PC-3 (cell line): ENCODE data around the gene TSPAN11. TPM values are rescaled to one million over a fixed set of nuclear protein-coding genes. Genes with fewer than 3 reads are reported as not detected.

Source experiments
- ATAC-seq: fragments of 200-7000 bp; cut with Tn5 transposase; 2 replicates; pipeline ENCODE4 v1.9.1; 2020; ENCODE audit warnings: mild to moderate bottlenecking, moderate library complexity
- BruUV-seq: library from RNA; stranded (reverse); fragments of 400-500 nt; replicated peaks from 2 replicates; lab custom pipeline; 2021; lab: Mats Ljungman, UMichigan
- CTCF ChIA-PET: fragments of 300-600 bp; sonication (Branson Sonifier 250); formaldehyde crosslinking; loops from one replicate; lab custom pipeline; 2022; ENCODE audit warnings: antibody characterized with exemption; lab: Charles Lee
- POLR2A ChIA-PET: fragments of 300-600 bp; sonication (Branson Sonifier 250); formaldehyde crosslinking; loops from one replicate; lab custom pipeline; 2022; ENCODE audit warnings: antibody characterized with exemption; ENCODE audit not compliant: unreplicated experiment; lab: Charles Lee
- DNase-seq: peaks from one replicate; pipeline ENCODE4 v3.0.0-alpha.2; 2015
- H2AFZ ChIP-seq: fragments of 300-600 bp; sonication (generic); 2 replicates; pipeline ENCODE4 v1.6.0; 2016; ENCODE audit warnings: antibody characterized with exemption, low read length
- H3F3A ChIP-seq: fragments of 300-600 bp; sonication (generic); one replicate; pipeline ENCODE4 v1.6.0; 2017; ENCODE audit warnings: antibody characterized with exemption, low read length, control low read depth, mild to moderate bottlenecking; ENCODE audit not compliant: unreplicated experiment
- H3K27ac ChIP-seq: fragments of 300-600 bp; sonication (generic); 2 replicates; pipeline ENCODE4 v1.5.1; 2016; ENCODE audit warnings: mild to moderate bottlenecking, low read length
- H3K27me3 ChIP-seq: fragments of 300-600 bp; sonication (generic); 2 replicates; pipeline ENCODE4 v1.6.1; 2016; ENCODE audit warnings: low read length, mixed read lengths
- H3K36me3 ChIP-seq: fragments of 300-600 bp; sonication (generic); 2 replicates; pipeline ENCODE4 v1.6.1; 2016; ENCODE audit warnings: low read depth, mixed run types, low read length, mixed read lengths
- H3K4me1 ChIP-seq: fragments of 300-600 bp; sonication (generic); 2 replicates; pipeline ENCODE4 v1.5.1; 2016; ENCODE audit warnings: low read length; ENCODE audit not compliant: insufficient read depth
- H3K4me2 ChIP-seq: fragments of 300-600 bp; sonication (generic); 2 replicates; pipeline ENCODE4 v1.6.0; 2016; ENCODE audit warnings: low read length
- H3K4me3 ChIP-seq: fragments of 300-600 bp; sonication (generic); 2 replicates; pipeline ENCODE4 v1.5.1; 2016; ENCODE audit warnings: mild to moderate bottlenecking, low read length, mixed read lengths
- H3K79me2 ChIP-seq: fragments of 300-600 bp; sonication (generic); 2 replicates; pipeline ENCODE4 v1.6.1; 2017; ENCODE audit warnings: low read length, mixed read lengths
- H3K9ac ChIP-seq: fragments of 300-600 bp; sonication (generic); 2 replicates; pipeline ENCODE4 v1.6.0; 2016; ENCODE audit warnings: mild to moderate bottlenecking, low read length
- H3K9me2 ChIP-seq: fragments of 300-600 bp; sonication (generic); replicated peaks from 2 replicates; pipeline ENCODE4 v1.6.1; 2016; ENCODE audit warnings: mixed run types, low read length, mixed read lengths
- H3K9me3 ChIP-seq: fragments of 300-600 bp; sonication (generic); 2 replicates; pipeline ENCODE4 v1.6.1; 2016; ENCODE audit warnings: low read length, mixed read lengths
- H4K20me1 ChIP-seq: fragments of 300-600 bp; sonication (generic); 2 replicates; pipeline ENCODE4 v1.6.1; 2016; ENCODE audit warnings: low read length, mixed read lengths
- EZH2 ChIP-seq: fragments of 300-600 bp; sonication (generic); IDR thresholded peaks from one replicate; pipeline ENCODE4 v1.6.1; 2017; ENCODE audit warnings: antibody characterized with exemption, mild to moderate bottlenecking, low read length; ENCODE audit not compliant: unreplicated experiment
- EZH2phosphoT487 ChIP-seq: fragments of 300-600 bp; sonication (generic); IDR thresholded peaks from 2 replicates; pipeline ENCODE4 v1.6.1; 2018; ENCODE audit warnings: mild to moderate bottlenecking, antibody characterized with exemption, low read length, borderline replicate concordance
- intact Hi-C: fragments of 100-400 bp; cut with micrococcal nuclease; formaldehyde crosslinking; loops from 2 replicates; pipeline ENCODE4 v1.9.0; 2023
- total RNA-seq: library from RNA; depleted of rRNA; stranded (reverse); fragments of >200 nt; gene quantifications from 2 replicates; pipeline ENCODE4 v1.2.3, GENCODE V29; 2014
- TF ChIP-seq, protein P1 (sequence below): fragments of 300-600 bp; sonication (generic); conservative IDR thresholded peaks from 2 replicates; pipeline ENCODE4 v1.5.1; 2017; ENCODE audit warnings: antibody characterized with exemption, low read depth, mild to moderate bottlenecking, low read length

The TSPAN11 gene
- total RNA-seq, 1 experiment from 2014 or later: not detected

GRCh38 chr12:31021181-31021580 is 94.6 kb downstream of the TSPAN11 start:
- DNase-seq (no peak), ATAC-seq (no peak)
- Histone ChIP-seq H3F3A (no peaks in the 10 kb centered on the region), H2AFZ (no peak overlapping the region), H3K9me3 (no peaks in the 10 kb centered on the region), H3K9ac (0 out of 2 replicates have a peak overlapping the region, but pooled peaks have one; percentile 0), H3K9me2 (no peaks in the 10 kb centered on the region), H3K4me1 (peaks cover 34% of the 10 kb centered on the region), H3K27ac (peak overlapping the region; percentile 89), H3K36me3 (0 out of 2 replicates have a peak, but pooled peaks cover 3% of the 10 kb centered on the region), H3K4me3 (no peak overlapping the region), H3K27me3 (no peaks in the 10 kb centered on the region), H4K20me1 (no peaks in the 10 kb centered on the region), H3K79me2 (no peaks in the 10 kb centered on the region), H3K4me2 (no peak overlapping the region)
- ChIA-PET CTCF (no interaction called here), POLR2A (interaction anchor here (0.8 kb wide), 1 partner anchor 15 kb away, joined by 4 read pairs; no protein-coding TSS in a partner anchor)
- TF ChIP-seq EZH2phosphoT487 (no peak), EZH2 (no peak)
- TF ChIP-seq, protein P1, sequence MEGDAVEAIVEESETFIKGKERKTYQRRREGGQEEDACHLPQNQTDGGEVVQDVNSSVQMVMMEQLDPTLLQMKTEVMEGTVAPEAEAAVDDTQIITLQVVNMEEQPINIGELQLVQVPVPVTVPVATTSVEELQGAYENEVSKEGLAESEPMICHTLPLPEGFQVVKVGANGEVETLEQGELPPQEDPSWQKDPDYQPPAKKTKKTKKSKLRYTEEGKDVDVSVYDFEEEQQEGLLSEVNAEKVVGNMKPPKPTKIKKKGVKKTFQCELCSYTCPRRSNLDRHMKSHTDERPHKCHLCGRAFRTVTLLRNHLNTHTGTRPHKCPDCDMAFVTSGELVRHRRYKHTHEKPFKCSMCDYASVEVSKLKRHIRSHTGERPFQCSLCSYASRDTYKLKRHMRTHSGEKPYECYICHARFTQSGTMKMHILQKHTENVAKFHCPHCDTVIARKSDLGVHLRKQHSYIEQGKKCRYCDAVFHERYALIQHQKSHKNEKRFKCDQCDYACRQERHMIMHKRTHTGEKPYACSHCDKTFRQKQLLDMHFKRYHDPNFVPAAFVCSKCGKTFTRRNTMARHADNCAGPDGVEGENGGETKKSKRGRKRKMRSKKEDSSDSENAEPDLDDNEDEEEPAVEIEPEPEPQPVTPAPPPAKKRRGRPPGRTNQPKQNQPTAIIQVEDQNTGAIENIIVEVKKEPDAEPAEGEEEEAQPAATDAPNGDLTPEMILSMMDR: no peak
- BruUV-seq: no TSS peak
- intact Hi-C loops: no loop called here

DNA sequence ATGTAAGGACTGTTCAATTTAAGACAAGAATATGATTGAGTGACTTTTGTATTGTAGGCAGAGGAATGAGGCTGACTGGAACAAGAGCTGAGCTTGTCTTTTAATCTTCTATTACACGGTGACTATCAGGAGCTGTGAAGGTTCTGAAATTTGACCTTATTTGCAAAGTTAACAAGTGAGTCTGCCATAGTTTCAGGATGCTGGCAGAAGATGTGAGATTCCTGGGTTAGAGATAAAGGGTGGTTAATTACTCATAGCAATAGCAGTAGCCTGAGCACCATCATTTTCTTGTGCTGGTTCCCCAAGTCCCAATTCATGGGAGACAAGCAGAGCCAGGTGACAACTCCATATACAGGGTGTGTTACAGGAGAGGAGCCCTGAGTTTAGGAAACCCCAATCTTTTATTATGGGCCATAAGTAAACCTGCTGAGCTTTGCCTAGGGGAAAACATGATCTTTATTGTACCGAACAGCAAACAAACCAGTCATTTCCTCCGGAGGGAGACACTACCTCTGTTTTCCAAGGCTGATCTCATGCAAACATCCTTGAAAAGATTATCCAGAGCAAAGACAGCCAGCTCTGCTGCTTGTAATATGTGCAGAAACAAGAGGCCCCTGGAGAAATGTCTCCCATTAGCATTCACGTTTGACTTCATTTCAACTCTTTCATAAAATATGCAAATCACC is 95.4 kb downstream of the TSPAN11 start:
- H4K20me1 ChIP-seq: no peaks in the 10 kb centered on the region
- H3F3A ChIP-seq: no peaks in the 10 kb centered on the region
- ChIA-PET CTCF (interaction anchor here (0.6 to 0.7 kb wide), 2 partner anchors 36 to 569 kb away, joined by 3 read pairs; partner anchors contain the start of gene DENND5B), POLR2A (interaction anchor here (0.6 to 0.7 kb wide), 2 partner anchors 14 to 45 kb away, joined by 3 to 5 read pairs; no protein-coding TSS in a partner anchor)
- H3K79me2 ChIP-seq: no peaks in the 10 kb centered on the region
- peak overlapping the region; percentile 51 for H3K9ac ChIP-seq
- no peaks in the 10 kb centered on the region for H3K9me2 ChIP-seq
- 0 out of 2 replicates have a peak, but pooled peaks cover 3% of the 10 kb centered on the region for H3K36me3 ChIP-seq
- DNase-seq (peak; percentile 69), ATAC-seq (peak; percentile 88)
- no peaks in the 10 kb centered on the region for H3K9me3 ChIP-seq
- TSS peak; percentile 53 for BruUV-seq
- TF ChIP-seq EZH2phosphoT487: no peak
- TF ChIP-seq, protein P1: 0 out of 2 replicates have a peak, but pooled peaks have one; percentile 21
- H3K27ac ChIP-seq: peak overlapping the region; percentile 89
- no peak overlapping the region for H2AFZ ChIP-seq
- peaks cover 34% of the 10 kb centered on the region for H3K4me1 ChIP-seq
- intact Hi-C loops: no loop called here
- no peak overlapping the region for H3K4me3 ChIP-seq
- peak overlapping the region; percentile 51 for H3K4me2 ChIP-seq
- H3K27me3 ChIP-seq: no peaks in the 10 kb centered on the region
